Activated T-cell treated with anti-CD3 and anti-CD28 coated beads, Interleukin-2, amount 50 U/mL, for 4 hours (primary cell): ENCODE measurements around the gene CLEC1B. TPM values are rescaled to one million over a fixed set of nuclear protein-coding genes. Genes with fewer than 3 reads are reported as not detected.
"Not testable (repeated sequence)": the region's sequence is repeated elsewhere in the genome, so short reads cannot be mapped to it uniquely, and the experiment has no call there.

Source experiments
- ATAC-seq, 2 donors: fragments of 200-7000 bp; cut with Tn5 transposase; one replicate each; pipeline ENCODE4 v1.10.0; 2021
- DNase-seq: peaks from one replicate; pipeline ENCODE4 v3.0.0-alpha.2; 2020
- H3K27me3 Mint-ChIP-seq: one replicate; pipeline ENCODE4 v1.8.0; 2021; ENCODE audit warnings: low read depth, mixed read lengths
- H3K36me3 Mint-ChIP-seq: one replicate; pipeline ENCODE4 v1.8.0; 2022; ENCODE audit warnings: mixed read lengths; ENCODE audit not compliant: insufficient read depth
- H3K4me1 Mint-ChIP-seq: one replicate; pipeline ENCODE4 v1.8.0; 2021; ENCODE audit warnings: low read depth, mixed read lengths
- H3K4me3 Mint-ChIP-seq: one replicate; pipeline ENCODE4 v1.8.0; 2021; ENCODE audit warnings: mild to moderate bottlenecking, moderate library complexity, mixed read lengths
- H3K9me3 Mint-ChIP-seq: one replicate; pipeline ENCODE4 v1.8.0; 2021; ENCODE audit warnings: mixed read lengths
- total RNA-seq, 3 donors: library from RNA; stranded (reverse); gene quantifications; one replicate each; pipeline ENCODE4 v1.2.1, GENCODE V29; 2021

Gene CLEC1B
- total RNA-seq, 3 donors from 2014 or later: not detected

DNA sequence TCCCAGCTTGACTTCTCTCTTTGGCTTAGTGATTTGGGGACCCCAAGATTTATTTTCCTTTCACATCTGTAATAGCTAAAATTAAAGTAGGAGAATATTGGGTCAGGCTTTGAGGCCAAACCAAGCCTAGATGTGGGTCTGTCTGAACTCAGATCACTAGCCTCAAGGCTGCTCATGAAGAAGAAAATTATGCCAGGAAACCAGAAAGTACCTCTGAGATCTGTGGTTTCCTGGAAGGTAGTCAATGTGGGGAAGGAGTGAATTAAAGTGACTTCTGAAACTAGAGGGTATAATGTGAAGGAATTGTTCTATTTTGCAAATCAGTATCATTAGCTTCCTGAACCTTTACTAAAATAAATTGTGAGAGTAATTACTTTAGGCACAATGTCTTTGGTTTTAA lies 41.1 kb downstream of the CLEC1B start:
- ATAC-seq (peak in 1 of 2 donors; percentile 37), DNase-seq (no peak)
- H3K4me1 Mint-ChIP-seq: peaks cover 35% of the 10 kb centered on the region
- no peak overlapping the region for H3K4me3 Mint-ChIP-seq
- no peaks in the 10 kb centered on the region for H3K9me3 Mint-ChIP-seq
- H3K27me3 Mint-ChIP-seq: no peaks in the 10 kb centered on the region
- H3K36me3 Mint-ChIP-seq: no peaks in the 10 kb centered on the region

GRCh38 chr12:9952954-9953729 lies 45.8 kb downstream of the CLEC1B start:
- not testable (repeated sequence) for H3K36me3 Mint-ChIP-seq, ATAC-seq, H3K9me3 Mint-ChIP-seq, H3K27me3 Mint-ChIP-seq, DNase-seq, H3K4me3 Mint-ChIP-seq
- peaks cover 54% of the 10 kb centered on the region for H3K4me1 Mint-ChIP-seq

DNA sequence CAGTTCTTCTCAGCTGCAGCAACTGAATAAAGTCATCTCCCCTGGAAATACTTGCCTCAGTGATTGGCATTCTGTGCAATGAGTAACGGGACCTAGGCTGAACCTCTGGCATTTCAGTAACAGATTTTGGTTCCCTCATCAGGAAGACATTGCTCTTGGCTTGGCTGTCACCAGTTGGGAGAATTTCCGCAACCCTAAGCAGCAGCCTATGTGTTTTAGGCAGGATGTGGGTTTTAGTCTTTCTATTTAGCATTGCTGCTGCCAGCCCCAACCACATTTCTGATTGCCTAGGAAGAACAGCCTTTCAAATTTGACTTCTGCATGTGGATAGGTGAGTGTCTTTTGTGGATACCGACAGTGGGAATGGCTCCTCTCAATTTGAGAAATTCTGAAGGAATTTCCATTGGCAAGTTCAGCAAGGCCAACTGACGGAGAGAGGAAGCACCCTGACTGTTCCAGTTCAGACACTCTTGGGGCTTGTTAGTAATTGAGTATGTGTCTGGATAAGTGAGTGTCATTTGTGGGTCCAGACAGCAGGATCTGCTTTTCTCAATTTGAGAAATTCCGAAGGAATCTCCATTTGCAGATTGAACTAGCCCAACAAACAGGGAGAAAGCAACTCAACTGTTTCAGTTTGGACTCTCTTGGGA lies 47.8 kb downstream of the CLEC1B start:
- peak; percentile 7 for DNase-seq
- no peaks in the 10 kb centered on the region for H3K27me3 Mint-ChIP-seq

DNA sequence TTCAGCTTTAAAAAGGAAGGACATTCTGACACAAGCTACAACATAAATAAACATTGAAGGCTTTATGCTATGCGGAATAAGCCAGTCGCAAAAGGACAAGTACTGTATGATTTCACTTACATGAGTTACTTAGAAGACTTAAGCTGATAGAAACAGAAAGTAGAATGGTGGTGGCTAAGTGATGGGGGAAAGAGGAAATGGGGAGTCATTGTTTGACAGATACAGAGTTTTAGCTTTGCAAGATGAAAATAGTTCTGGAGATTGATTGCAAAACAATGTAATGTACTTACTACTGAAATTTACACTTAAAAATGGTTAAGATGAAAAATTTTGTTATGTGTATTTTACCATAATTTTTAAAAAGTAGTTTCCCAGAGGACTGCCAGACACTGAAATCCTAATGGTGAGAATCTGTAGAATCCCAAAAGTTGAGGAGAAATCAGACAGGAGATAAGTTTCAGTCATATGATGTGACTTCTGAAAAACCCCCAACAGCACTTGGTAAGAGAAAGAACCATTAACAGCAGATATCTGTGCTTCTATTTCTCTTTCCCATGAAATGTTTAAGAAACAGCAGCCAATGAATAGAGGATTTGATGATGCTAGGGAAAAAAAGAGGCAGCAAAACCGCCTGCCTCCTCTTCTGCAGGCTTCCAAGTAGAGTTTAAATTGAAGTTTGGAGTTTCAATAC lies 50.2 kb downstream of the CLEC1B start:
- Mint-ChIP-seq H3K4me1 (peaks cover 45% of the 10 kb centered on the region), H3K4me3 (no peak overlapping the region), H3K9me3 (no peaks in the 10 kb centered on the region), H3K36me3 (no peaks in the 10 kb centered on the region), H3K27me3 (no peaks in the 10 kb centered on the region)
- DNase-seq: no peak
- peak; percentile 90 to 95 for ATAC-seq

More for the DNA sequence above, 47.8 kb downstream of the CLEC1B start:
- H3K4me1 Mint-ChIP-seq: peaks cover 44% of the 10 kb centered on the region
- H3K4me3 Mint-ChIP-seq: peak overlapping the region; percentile 46
- no peaks in the 10 kb centered on the region for H3K9me3 Mint-ChIP-seq
- peak; percentile 51 to 72 for ATAC-seq
- no peaks in the 10 kb centered on the region for H3K36me3 Mint-ChIP-seq

- Mint-ChIP-seq H3K4me1 (peaks cover 50% of the 10 kb centered on the region), H3K27me3 (peaks cover 2% of the 10 kb centered on the region), H3K36me3 (no peaks in the 10 kb centered on the region), H3K9me3 (no peaks in the 10 kb centered on the region), H3K4me3 (no peak overlapping the region)
- ATAC-seq (no peak), DNase-seq (no peak)
These were observed 51.2 kb downstream of the CLEC1B start for GRCh38 chr12:9947674-9948073.

- H3K4me1 Mint-ChIP-seq: peaks cover 28% of the 10 kb centered on the region
- ATAC-seq: no peak
- H3K36me3 Mint-ChIP-seq: no peaks in the 10 kb centered on the region
- peaks cover 8% of the 10 kb centered on the region for H3K27me3 Mint-ChIP-seq
- DNase-seq: no peak
- no peaks in the 10 kb centered on the region for H3K9me3 Mint-ChIP-seq
- H3K4me3 Mint-ChIP-seq: no peak overlapping the region
These were observed 54.5 kb downstream of the CLEC1B start for GRCh38 chr12:9944391-9944790.

DNA sequence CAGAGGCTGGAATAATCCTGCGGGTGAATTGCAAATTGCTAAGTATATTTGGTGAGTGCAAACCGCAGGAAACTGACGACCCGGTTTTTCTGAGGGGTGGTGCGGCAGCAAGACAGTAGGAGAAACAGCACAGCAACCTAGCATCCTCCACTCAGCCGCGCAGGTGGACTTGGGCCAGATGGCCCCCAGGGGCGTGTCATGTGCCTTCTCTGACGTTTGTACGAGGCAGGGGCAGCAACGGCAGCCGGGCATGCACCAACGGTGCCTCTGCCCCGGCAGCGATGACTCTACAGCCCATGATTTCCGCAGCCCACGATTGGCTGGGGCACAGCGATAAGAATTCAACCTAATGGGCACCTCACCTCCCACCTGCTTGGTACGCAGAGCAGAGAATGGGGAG lies 55.7 kb downstream of the CLEC1B start:
- peak in 1 of 2 donors; percentile 50 for ATAC-seq
- H3K4me3 Mint-ChIP-seq: peak overlapping the region; percentile 68

More for the DNA sequence above, 55.7 kb downstream of the CLEC1B start:
- Mint-ChIP-seq H3K27me3 (peaks cover 14% of the 10 kb centered on the region), H3K4me1 (peaks cover 18% of the 10 kb centered on the region), H3K9me3 (no peaks in the 10 kb centered on the region), H3K36me3 (no peaks in the 10 kb centered on the region)
- DNase-seq: no peak

Other genes with a start within 250 kb of the CLEC1B start
- 100 to 1,000 TPM; 253 to 322 (median 318) TPM for gene CD69, start 238.2 kb downstream of the CLEC1B start, total RNA-seq
- not detected for gene KLRF1, start 171.6 kb downstream of the CLEC1B start, total RNA-seq
- gene CLEC2B, start 129.8 kb downstream of the CLEC1B start, total RNA-seq: 10 to 100 TPM in 1 of 3 donors, 1 to 10 TPM in 2; 8.4 to 13.7 (median 8.9) TPM
- not detected for gene KLRF2, start 117.6 kb downstream of the CLEC1B start, total RNA-seq
- gene CLEC2A, start 66.8 kb downstream of the CLEC1B start, total RNA-seq: not detected
- gene CLEC12A, start 27.7 kb downstream of the CLEC1B start, total RNA-seq: not detected
- gene CLEC12B, start 11.5 kb upstream of the CLEC1B start, total RNA-seq: not detected
- not detected for gene CLEC9A, start 31.6 kb upstream of the CLEC1B start, total RNA-seq
- gene CLEC1A, start 99.9 kb upstream of the CLEC1B start, total RNA-seq: not detected
- gene CLEC7A, start 131.1 kb upstream of the CLEC1B start, total RNA-seq: under 1 TPM in 2 of 3 donors, not detected in 1; 0.16 to 0.69 TPM
- not detected for gene OLR1, start 173.0 kb upstream of the CLEC1B start, total RNA-seq
- gene TMEM52B, start 179.9 kb upstream of the CLEC1B start, total RNA-seq: not detected
- gene GABARAPL1, start 213.8 kb upstream of the CLEC1B start, total RNA-seq: 10 to 100 TPM in 1 of 3 donors, 1 to 10 TPM in 2; 6.3 to 10.4 (median 9.3) TPM